Measurements from ENCODE around the gene OLFML2B. TPM values are rescaled to one million over a fixed set of nuclear protein-coding genes. Genes with fewer than 3 reads are reported as not detected.

The OLFML2B gene
- total and polyA plus RNA-seq, 12 donors = 0.73 to 23.4 (median 1.5) TPM

DNA sequence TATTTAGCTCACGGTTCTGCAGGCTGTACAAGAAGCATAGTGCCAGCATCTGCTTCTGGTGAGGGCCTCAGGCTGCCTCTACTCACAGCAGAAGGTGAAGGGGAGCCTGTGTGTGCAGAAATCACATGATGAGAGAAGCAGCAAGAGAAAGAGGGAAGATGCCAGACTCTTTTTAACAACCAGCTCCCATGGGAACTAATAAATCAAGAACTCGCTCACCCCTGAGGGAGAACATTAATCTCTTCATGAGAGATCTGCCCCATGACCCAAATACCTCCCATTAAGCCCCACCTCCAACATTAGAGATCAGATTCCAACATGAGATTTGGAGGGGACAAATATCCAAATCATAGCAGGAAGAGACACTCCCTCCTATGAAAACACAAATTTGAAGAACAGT, 74.1 kb downstream of the OLFML2B start:
- intact Hi-C loops (cut with DNase I) = no loop called here
- ATAC-seq = no peak
- Histone ChIP-seq H3K27ac (no peak overlapping the region), H3K9me3 (no peaks in the 10 kb centered on the region), H3K4me3 (no peak overlapping the region), H3K27me3 (no peaks in the 10 kb centered on the region), H3K4me1 (peaks cover 0 to 53% (median 10%) of the 10 kb centered on the region in 9 donors), H3K36me3 (peaks cover 0 to 16% (median 0%) of the 10 kb centered on the region in 9 donors)
- no peak for DNase-seq
- WGBS, 2 donors = 80 to 91% methylated on average over 2 of the region's 2 CpGs
- TF ChIP-seq, protein P1, sequence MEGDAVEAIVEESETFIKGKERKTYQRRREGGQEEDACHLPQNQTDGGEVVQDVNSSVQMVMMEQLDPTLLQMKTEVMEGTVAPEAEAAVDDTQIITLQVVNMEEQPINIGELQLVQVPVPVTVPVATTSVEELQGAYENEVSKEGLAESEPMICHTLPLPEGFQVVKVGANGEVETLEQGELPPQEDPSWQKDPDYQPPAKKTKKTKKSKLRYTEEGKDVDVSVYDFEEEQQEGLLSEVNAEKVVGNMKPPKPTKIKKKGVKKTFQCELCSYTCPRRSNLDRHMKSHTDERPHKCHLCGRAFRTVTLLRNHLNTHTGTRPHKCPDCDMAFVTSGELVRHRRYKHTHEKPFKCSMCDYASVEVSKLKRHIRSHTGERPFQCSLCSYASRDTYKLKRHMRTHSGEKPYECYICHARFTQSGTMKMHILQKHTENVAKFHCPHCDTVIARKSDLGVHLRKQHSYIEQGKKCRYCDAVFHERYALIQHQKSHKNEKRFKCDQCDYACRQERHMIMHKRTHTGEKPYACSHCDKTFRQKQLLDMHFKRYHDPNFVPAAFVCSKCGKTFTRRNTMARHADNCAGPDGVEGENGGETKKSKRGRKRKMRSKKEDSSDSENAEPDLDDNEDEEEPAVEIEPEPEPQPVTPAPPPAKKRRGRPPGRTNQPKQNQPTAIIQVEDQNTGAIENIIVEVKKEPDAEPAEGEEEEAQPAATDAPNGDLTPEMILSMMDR (IDR thresholded peaks at IDR 0.05) = no peak

DNA sequence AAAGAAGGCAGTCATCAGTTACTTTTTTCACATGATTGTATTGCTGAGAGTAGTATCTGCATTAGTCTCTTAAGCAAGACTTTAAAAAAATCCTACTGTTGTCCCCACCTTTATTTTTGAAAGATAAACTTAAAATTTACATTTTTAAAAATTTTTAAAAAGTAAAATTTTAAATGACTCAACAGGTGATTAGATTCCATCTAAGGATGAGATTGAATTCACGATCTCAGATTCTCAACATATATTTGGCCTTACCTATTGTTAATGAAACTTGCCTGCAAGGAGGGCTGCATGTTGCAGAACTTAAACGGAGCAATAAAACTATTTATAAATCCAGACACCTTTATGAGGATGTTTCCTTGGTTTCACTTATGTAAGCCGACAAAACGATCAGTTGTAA, 75.2 kb downstream of the OLFML2B start:
- Histone ChIP-seq H3K36me3 (peaks cover 0 to 27% (median under 1%) of the 10 kb centered on the region in 9 donors), H3K27ac (no peak overlapping the region), H3K4me1 (peaks cover 0 to 42% (median 10%) of the 10 kb centered on the region in 9 donors), H3K4me3 (no peak overlapping the region), H3K9me3 (no peaks in the 10 kb centered on the region), H3K27me3 (no peaks in the 10 kb centered on the region)
- intact Hi-C loops (cut with DNase I) = no loop called here
- DNase-seq (no peak), ATAC-seq (no peak)
- WGBS, 2 donors = 86 to 89% methylated on average over 4 of the region's 4 CpGs
- TF ChIP-seq, protein P1 (IDR thresholded peaks at IDR 0.05) = no peak

DNA sequence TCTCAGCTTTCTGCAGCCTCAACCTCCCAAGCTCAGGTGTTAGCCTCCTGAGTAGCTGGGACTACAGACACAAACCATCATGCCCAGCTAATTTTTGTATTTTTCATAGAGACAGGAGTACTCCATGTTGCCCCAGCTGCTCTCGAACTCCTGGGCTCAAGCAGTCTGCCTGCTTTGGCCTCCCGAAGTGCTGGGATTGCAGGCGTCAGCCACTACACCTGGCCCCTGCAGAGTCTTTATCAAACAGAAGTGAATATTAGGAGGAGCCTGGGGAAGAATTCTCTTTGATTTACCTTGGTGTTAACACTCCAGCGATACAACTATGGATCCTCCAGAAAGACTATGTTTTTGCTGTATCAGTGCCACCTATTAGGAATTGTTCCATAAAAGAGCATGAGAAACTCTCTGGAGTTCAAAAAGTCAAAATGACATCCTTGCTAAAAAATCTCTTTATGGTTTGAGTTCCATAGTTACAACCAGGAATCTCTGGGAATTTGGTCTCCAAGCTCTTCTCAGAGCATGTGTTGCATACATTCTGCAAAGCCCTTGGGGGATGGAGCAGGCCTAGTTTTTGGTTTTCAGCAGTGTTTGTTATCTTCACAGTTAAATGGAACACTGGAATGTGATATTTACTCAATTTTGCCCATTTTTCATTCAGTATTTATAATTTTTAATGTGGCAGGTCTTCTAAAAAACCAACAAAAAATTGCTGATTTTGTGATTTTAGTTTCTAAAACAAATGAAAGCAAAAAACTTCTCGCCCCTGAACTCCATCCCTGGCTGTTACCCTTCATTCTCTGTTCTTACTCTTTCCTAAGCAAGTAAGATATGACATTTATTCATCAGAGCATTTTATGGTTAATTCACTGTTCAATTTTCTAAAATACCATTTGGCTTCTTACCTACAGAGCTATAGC, 77.3 kb downstream of the OLFML2B start:
- peak in 1 of 8 donors; percentile 35 for ATAC-seq
- intact Hi-C loops (cut with DNase I) = no loop called here
- peaks cover 0 to 41% (median 6%) of the 10 kb centered on the region in 9 donors for H3K36me3 ChIP-seq
- peak overlapping the region in 2 of 10 donors; percentile 2 to 33 for H3K27ac ChIP-seq
- no peak overlapping the region for H3K4me3 ChIP-seq
- no peaks in the 10 kb centered on the region for H3K27me3 ChIP-seq
- TF ChIP-seq, protein P1 (IDR thresholded peaks at IDR 0.05) = no peak
- no peak for DNase-seq
- H3K4me1 ChIP-seq = peaks cover 0 to 24% (median 10%) of the 10 kb centered on the region in 9 donors
- no peaks in the 10 kb centered on the region for H3K9me3 ChIP-seq
- 78 to 85% methylated on average over 5 of the region's 5 CpGs for WGBS, 2 donors

DNA sequence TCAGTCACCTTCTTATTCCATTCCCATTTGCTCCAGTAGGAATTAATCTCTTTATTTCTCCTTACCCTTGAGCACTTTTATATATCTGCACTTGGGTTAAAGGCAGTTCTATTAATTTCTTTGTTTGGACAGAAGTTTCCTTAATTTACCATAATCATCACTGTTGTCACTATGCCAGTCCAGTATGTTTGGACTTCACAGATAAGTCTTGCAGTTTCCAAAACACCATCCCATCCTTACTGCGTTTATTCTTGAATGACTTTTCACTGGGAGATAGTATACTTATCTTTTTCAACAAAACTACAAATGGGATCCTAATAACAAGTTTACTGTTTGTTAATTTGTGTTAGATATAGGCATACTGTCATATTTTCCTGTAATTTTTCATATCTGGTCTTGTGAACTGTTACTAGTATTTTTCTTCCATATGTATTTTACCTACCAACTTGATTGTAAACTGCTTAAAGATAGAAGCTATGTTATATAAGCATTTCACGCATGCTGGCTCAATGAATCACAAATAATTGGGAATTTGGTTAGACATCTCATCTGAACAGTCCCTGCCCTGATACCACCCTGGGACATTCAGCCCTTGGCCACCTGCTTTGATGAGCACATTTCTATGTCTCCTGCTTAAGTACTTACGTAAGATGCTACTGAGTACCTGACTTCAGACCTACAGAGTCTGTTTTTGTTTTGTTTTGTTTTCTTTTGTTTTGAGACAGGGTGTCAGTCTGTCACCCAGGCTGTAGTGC, 78.2 kb downstream of the OLFML2B start:
- peaks cover 0 to 41% (median 6%) of the 10 kb centered on the region in 9 donors for H3K36me3 ChIP-seq
- intact Hi-C loops (cut with DNase I) = no loop called here
- ATAC-seq (no peak), DNase-seq (no peak)
- H3K4me1 ChIP-seq = peaks cover 0 to 20% (median 10%) of the 10 kb centered on the region in 9 donors
- TF ChIP-seq, protein P1 (IDR thresholded peaks at IDR 0.05) = no peak
- WGBS, 2 donors = 84% methylated on average over 3 of the region's 3 CpGs
- H3K4me3 ChIP-seq = no peak overlapping the region
- no peaks in the 10 kb centered on the region for H3K9me3 ChIP-seq
- peak overlapping the region in 1 of 10 donors; percentile 33 for H3K27ac ChIP-seq
- H3K27me3 ChIP-seq = no peaks in the 10 kb centered on the region

Data from heart right ventricle (tissue), 16 donors.